D721Med (cell line): ENCODE data around the gene ANK3.

ENCODE experiments used
- DNase-seq: peaks from one replicate; pipeline ENCODE4 v3.0.0; 2011; ENCODE audit warnings: low spot score; ENCODE audit not compliant: insufficient read length
- FAIRE-seq: peaks from 2 replicates; lab custom pipeline; 2011; peaks lifted over from hg19 to GRCh38; lab: Jason Lieb, UNC
- TF ChIP-seq, protein P1 (sequence below): IDR thresholded peaks from 2 replicates; pipeline ENCODE4 v1.5.1; 2012; ENCODE audit warnings: mild to moderate bottlenecking, control low read depth; ENCODE audit not compliant: insufficient read depth; ENCODE audit errors: missing control alignments

The ANK3 gene

DNA sequence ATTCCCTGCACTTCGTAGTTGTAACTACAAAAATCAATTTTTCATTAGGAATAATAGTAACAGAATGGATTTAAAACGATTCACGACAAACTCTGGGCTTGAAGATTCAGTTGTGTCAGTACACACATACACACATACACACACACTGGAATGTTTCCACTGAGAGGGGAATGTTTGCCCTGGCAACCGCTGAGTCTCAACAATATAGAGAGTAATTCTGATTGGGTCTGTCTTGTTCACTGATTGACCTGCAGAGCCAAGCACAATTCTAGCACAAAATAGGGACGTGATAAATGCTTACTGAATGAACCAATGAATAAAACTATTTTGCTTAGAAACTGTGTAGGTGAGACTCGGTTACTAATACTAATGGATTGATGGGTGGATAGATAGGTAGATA is 278.9 kb downstream of the ANK3 start:
- no peak for DNase-seq
- TF ChIP-seq, protein P1, sequence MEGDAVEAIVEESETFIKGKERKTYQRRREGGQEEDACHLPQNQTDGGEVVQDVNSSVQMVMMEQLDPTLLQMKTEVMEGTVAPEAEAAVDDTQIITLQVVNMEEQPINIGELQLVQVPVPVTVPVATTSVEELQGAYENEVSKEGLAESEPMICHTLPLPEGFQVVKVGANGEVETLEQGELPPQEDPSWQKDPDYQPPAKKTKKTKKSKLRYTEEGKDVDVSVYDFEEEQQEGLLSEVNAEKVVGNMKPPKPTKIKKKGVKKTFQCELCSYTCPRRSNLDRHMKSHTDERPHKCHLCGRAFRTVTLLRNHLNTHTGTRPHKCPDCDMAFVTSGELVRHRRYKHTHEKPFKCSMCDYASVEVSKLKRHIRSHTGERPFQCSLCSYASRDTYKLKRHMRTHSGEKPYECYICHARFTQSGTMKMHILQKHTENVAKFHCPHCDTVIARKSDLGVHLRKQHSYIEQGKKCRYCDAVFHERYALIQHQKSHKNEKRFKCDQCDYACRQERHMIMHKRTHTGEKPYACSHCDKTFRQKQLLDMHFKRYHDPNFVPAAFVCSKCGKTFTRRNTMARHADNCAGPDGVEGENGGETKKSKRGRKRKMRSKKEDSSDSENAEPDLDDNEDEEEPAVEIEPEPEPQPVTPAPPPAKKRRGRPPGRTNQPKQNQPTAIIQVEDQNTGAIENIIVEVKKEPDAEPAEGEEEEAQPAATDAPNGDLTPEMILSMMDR, result no peak
- no peak for FAIRE-seq

- TF ChIP-seq, protein P1, result no peak
- DNase-seq, result no peak
- no peak for FAIRE-seq
Measured at GRCh38 chr10:60107308-60107976, 282.2 kb downstream of the ANK3 start.

DNA sequence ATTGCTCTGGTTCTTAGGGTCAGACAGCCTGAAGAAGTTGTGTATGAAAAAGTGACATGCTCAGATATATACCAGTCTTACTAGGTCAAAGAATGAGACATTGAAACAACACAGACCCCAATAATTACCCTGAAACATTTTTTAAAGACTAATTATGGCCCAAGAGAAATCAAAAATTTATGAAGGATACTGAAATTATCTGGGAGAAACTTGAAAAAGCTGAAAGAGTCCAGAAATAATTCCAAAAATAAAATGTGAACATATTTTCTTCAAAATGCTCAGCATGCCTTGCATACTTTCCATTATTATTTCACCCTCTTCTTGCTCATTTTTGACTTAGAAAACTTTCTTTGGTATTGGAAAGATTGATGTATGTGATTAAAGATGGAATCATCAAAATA is 284.4 kb downstream of the ANK3 start:
- FAIRE-seq (no peak), DNase-seq (no peak)
- TF ChIP-seq, protein P1, result no peak

DNA sequence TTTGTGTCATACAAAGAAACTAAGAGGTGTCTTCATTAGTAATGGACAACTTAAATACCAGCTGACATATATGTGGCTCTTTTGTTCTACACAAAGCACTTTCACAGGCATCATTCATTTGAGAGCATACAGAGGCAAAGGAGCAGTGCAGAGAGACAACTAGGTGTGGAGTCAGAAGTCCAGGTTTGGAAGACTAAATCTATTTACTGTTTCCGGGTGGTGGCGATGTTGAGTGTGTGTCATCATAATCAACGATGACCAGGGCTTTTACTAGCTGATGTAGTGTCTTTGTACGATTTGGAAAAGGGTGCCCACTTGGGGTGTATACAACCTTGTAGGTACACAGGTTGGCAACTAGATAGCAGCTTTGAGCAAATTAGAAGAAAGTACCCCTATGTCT is 287.9 kb downstream of the ANK3 start:
- TF ChIP-seq, protein P1, result no peak
- DNase-seq (no peak), FAIRE-seq (no peak)

GRCh38 chr10:60099998-60100747 is 289.5 kb downstream of the ANK3 start:
- FAIRE-seq, result peak; percentile 74
- TF ChIP-seq, protein P1, result peak; percentile 64
- no peak for DNase-seq

- DNase-seq (no peak), FAIRE-seq (peak; percentile 51)
- TF ChIP-seq, protein P1, result no peak
Measured at GRCh38 chr10:60098677-60099601, 290.7 kb downstream of the ANK3 start.
